HG03432 (cell line): ENCODE results near the gene PSMA6.
A peak's percentile ranks its signal among the peaks of the same experiment; 100 is the strongest.
"Not testable (repeated sequence)": the region's sequence is repeated elsewhere in the genome, so short reads cannot be mapped to it uniquely, and the experiment has no call there.

Source experiments
- ATAC-seq: cut with Tn5 transposase; IDR thresholded peaks from one replicate; pipeline ENCODE4 v1.9.1; 2021; ENCODE audit warnings: mild to moderate bottlenecking, moderate library complexity; ENCODE audit not compliant: unreplicated experiment

PSMA6 gene

DNA sequence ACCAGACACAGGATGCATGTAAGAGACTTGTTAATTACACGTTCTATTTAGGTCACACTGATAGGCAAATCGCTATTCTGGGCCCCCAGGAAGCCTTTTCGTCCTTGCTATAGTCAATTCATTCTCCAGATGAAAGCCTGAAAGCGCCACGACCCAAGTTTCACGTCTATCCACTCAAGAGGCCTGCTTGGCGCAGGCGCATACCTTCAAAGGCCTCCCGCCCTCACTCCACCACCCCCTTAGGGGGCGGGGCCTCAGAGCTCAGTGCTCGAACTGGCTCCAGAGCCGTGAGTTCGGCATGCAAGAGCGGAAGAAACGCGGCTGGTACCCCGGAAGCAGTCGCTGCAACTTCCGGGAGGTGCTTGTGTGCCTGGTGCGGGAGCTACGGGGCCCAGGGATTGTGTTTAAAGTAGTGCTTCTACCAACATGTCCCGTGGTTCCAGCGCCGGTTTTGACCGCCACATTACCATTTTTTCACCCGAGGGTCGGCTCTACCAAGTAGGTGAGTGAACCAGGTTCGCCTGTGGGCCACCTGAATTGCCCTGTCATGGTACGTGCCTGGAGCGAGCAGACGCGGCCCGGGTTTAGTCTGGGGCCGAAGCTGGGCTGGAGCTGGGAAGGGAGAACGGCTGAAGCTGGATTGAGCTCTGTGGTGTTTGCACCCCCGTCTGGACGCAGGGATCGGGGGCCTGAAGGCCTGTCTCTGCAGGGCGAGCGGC, at the start of gene PSMA6:
Gene PSMA6, plus strand, starts transcription at position 332 of the 719 bp plus-strand sequence. Its CDS starts 95 bp downstream, at position 427.
- peak; percentile 91 for ATAC-seq

DNA sequence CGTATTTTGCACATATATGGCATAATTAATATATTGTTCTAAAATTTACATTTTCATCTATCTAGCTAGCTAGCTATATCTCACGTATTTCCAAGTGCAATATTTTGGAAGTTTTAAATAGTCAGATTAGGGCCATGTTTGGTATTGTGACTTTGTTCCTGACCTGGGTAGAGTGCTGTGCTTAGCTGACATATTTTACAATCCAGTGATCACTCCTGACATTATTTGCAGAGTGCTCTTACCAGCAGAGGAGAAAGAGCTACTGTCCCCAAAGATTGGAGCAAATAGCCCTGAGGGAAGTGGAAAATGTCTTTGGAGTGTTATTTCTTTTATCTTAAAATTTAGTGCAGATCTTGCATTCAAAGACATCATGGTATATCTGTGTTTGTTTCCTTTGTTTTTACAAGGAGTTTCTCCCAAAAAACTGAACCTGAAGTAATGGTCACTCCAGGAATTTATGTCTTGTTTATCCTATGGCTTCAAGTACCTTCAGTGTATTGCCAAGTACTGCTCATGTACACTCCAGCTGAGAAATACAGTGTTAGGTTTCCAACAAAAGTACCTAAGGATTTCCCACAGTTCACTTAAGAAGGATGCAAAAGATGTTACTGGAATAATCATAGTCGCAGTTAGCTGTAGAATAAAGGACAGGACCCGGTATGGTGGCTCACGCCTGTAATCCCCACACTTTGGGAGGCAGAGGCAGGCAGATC, 49.4 kb upstream of the PSMA6 start:
- no peak for ATAC-seq

DNA sequence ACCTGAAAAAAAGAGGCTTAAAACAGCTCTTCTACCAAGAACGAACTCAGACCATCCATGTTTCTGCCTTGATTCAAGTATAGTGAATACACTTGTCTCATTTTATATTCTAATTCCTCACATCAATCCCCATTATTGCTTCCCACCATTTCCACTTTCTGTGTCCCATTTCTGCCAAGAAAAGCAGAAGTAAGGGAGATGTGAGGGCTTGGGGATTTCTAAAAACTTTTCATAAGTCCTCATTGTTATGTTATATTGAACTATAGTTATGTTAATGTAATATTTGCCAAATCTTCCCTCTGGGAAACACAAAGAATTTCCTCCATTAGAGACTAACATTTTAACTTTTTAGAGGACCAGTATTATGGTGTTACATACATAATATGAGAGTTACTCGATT, 48.2 kb upstream of the PSMA6 start:
- no peak for ATAC-seq

DNA sequence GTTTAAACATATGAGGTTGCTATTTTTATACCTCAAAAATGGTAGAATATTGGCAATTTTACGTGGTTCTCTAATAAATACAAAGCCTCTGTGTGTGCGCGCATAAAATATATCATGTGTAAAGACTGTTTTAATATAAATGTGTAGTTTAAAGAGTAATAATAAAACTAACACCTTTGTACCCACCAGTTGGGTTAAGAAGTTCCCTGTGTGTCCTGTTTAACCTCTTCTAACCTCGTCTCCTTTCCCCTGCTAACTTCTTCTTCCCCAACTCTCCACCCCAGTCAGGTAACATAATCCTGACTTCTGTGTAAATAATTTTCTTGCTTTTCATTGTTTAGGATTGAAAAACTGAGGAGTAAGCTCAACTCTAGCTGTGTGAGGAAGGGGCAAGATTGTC, 47.6 kb upstream of the PSMA6 start:
- no peak for ATAC-seq

DNA sequence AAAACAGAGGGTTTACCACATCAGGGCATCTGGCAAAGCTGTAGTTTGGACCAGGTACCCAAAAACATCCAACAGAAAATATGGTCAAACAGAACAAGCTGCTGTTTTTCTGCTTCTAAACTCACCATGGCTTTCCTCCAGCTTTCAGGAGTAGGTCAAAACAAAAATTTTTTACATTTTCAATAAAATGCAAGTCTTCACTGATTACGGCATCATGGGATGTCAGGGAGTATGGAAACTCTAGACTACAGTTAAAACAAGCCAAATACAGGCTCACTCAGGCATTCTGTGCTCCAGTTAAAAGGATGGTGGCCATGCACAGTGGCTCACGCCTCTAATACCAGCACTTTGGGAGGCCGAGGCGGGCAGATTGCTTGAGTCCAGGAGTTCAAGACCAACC, 47.1 kb upstream of the PSMA6 start:
- ATAC-seq, result no peak

DNA sequence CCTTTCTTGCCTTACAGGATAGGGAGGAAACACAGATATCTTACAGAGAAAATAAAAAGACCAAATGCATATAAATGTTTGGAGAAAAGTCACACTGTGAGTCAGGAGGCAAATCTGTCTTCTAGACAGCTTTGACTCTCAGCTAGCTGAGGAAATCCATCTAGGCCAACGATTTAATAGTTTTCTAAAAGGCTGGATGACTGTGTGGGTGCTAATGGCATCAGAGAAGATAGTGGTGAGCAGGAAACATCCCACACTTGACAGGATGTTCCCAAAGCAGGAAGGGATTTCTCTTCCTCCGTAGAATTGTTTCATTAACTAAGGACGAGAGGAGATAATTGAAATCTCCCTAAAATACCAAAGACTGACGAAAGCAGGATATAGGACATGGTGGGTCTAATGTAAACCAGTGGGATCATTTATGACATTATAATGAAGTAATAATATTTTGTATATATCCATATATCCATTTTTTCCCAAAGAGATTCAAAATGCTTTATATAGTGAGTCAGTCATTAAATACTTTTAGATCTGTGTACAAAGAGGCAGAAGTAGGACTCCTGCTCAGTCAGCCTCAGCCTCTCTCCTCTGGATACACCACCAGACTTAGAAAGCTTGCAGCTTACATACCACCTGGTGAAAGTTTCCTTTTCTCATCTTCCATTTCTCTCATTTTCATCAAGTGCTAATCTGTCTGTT, 44.3 kb upstream of the PSMA6 start:
- ATAC-seq, result no peak

DNA sequence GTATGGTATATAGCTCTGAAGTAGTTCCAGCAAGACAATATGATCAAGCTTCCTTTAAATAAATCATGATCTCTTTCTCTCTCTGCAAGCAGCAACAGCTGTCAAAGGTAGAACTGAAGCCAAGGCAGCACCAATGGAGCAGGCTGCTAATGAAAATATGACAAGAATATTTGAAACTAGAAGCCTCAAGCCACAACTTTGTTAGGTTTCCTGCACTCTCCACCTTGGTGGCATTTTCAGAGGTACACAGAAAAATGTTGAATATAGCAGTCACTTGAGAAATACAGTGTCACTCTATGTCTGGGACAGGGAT, 43.8 kb upstream of the PSMA6 start:
- peak; percentile 67 for ATAC-seq

DNA sequence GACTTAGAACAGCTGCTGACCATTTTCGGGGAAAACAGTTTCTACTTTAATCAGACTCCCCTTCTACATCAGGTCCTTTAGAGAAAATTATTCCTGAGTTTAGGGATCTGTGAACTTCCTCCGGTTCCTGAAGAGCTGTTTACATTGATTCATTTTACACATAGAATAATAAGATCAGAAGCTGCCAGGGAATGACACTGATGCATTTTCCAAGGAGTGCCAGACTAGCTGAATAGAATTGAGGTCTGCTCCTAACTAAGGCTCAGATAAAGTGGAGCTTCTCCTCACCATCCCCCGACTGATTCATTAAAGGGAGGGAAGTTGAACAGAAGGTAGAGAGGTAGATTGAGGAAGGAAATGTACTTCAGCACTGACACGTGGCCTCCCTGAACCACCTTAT, 41.9 kb upstream of the PSMA6 start:
- ATAC-seq, result no peak

DNA sequence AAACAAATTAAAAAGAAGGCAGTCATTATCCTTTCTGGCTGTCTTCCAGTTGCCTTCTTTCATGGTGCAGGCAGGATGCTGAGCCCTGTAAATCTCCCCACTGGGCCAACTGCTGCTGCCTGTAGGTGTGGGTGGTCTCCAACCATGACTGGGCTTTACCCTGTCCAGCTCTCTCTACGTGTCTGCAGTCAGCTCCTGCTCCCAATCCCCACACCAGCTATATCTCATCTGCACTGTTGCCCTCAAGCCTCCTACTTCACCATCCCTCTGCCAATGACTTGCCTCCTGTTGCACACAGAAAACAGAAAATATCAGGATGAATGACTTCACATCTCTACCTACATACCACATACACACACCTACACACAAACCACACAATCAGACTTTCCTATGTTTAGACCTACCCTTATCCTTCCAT, 39.7 kb upstream of the PSMA6 start:
- ATAC-seq, result no peak

DNA sequence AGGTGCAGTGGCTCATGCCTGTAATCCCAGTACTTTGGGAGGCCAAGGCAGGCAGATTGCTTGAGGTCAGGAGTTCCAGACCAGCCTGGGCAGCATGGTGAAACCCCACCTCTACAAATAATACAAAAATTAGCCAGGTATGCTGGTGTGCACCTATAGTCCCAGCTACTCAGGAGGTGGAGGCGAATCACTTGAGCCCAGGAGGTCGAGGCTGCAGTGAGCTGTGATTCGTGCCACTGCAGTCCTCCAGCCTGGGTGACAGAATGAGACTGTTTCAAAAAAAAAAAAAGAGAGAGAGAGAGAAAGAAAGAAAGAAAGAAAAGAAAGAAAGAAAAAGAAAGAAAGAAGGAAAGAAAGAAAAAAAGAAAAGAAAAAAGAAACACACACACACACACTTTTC, 39.1 kb upstream of the PSMA6 start:
- ATAC-seq, result not testable (repeated sequence)

DNA sequence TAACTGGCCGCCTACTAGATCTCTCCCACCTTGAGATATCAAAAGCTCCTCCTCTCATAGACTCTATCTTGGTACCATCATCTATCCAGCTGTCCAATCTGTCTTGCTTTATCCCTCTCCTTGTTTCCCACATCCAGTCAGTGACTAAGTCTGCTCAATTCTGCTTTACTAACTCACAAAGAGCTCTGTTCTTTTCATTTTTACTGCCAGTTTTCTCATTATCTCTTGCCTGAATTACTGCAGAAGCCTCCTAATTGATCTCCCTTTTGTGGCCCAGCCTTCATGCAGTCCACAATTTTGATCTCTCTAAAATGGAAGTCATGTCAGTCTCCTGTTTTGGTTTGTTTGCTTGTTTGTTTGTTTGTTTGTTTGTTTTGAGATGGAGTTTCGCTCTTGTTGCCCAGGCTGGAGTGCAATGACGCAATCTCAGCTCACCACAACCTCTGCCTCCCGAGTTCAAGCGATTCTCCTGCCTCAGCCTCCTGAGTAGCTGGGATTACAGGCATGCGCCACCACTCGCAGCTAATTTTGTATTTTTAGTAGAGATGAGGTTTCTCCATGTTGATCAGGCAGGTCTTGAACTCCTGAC, 38.1 kb upstream of the PSMA6 start:
- ATAC-seq, result not testable (repeated sequence)

DNA sequence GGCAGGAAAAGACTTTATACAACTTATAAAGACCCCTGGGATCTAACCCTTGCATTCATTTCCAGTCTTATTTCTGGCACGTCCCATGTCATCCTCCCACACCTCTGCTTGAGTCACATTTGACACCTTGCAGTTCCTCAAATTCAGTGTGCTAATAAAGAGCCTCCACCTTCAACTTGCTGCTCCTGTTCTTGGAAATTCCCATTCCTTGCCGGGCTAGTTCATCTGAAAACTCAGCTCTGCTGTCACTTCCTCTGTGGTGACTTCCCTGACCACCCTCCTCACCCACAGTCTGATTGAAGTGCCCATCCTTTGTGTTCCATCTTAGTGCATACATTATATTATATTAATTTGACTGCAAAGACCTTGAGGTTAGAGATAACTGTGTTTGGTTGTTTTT, 37.4 kb upstream of the PSMA6 start:
- no peak for ATAC-seq

DNA sequence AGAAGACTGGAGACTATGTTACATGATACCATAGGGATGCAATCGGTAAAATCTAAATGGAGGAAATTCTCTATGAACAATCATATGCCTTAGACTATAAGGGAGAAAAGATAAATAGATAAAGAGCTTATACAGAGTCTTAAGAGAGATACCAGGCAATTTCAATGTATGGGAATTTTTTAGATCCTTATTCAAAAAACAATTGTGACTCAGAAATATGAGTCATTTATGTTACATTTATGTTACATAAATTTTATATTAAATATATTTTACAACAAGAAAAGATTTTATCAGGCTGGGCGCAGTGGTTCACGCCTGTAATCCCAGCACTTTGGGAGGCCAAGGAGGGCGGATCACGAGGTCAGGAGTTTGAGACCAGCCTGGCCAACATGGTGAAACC, 36.5 kb upstream of the PSMA6 start:
- ATAC-seq, result no peak

DNA sequence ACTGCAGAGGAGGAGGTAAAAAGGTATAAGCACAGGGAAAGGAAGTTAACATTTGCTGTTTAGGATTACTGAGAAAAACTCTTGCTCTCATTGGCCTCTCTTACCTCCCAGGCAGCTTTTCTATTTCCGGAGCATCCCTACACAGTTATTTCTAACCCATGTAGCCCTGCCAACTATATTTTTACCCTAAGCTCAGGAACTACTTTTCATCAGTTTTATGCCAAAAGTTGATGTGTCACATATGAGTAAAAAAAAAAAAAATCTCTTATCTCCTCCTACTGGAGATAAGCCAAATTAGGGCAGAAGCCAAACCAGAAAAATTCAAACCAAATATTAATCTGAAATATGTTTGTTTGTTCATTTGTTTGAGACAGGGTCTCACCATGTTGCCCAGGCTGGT, 34.4 kb upstream of the PSMA6 start:
- ATAC-seq, result no peak

DNA sequence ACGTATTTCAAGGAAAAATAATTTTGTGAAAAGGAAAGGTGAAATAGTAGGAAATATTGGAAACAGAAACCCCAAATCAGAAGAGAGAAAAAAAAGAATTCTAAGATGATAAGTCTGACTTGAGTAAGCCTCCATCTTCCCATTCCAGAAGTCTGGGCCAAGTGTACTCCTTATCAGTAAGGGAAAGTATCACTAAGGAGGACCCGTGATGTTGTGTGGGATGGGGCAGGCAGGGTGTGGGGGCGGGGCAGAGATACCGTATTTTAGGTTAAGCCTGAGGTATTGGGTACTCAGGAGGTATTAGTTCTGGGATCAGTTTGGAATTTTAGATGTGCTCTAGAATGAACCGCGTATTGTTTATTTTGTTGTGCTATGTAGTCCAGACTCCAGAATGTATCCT, 33.8 kb upstream of the PSMA6 start:
- ATAC-seq, result no peak

DNA sequence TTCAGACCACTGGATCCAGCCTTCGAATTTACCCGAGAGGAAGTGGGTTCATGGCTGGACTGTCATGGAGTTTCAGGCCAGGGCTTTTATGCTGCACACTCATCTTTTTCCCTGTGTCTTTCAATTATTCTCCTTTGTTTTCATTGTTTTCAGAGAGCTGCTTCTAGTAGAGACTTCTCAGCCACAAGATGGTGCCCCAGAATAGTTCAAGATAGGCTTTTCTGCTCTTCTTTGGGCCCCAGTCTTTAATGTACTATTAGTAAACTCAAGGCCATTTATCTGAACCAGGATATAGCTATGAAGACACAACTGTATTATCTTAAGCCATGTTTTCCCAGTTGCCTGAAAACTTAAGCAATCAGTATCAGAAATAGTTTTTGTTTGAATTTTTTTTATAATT, 30.4 kb upstream of the PSMA6 start:
- ATAC-seq, result no peak

DNA sequence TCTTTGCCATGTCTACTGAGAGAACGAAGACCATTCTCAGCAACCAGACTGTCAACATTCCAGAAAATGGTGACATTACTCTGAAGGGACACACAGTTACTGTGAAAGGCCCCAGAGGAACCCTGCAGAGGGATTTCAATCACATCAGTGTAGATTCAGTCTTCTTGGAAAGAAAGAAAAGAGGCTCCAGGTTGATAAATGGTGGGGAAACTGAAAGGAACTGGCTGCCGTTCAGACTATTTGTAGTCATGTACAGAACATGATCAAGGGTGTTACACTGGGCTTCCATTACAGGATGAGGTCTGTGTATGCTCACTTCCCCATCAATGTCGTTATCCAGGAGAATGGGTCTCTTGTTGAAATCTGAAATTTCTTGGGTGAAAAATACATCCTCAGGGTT, 29.7 kb upstream of the PSMA6 start:
- ATAC-seq, result no peak

DNA sequence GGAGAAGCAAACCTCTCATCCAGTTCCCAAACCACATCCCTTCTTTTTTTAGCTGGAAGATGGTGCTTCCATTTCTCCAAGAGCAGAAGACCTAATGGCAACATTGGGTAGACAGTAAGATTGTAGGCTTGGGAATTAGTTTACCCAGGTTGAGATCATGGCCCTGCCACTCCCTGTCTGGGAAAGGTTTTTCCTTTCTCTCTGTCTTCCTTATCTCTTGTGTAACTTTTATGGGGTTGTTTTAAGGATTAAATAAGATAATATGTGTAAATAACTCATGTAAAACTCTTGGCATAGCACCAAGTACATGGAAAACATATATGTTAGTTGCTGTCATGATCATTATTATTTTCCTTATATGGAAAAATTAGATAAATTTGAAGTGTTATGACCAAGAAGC, 23.2 kb upstream of the PSMA6 start:
- no peak for ATAC-seq

DNA sequence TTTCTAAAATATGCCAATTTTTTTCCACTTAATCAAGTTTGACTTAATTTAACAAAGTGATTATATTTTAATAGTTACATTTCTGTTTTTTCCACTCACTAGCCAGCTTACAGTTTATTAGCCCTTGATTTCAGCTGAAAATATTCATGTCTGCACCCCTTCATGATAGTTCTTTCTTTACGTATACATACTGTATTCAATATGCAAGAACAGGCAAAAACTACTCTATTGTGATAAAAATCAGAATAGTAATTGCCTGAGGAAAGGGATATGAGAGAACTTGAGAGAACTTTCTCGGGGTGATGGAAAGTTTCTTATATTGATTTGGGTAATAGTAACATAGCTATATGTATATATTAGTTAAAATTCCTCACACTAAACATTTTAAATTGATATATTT, 17.4 kb upstream of the PSMA6 start:
- ATAC-seq, result no peak

DNA sequence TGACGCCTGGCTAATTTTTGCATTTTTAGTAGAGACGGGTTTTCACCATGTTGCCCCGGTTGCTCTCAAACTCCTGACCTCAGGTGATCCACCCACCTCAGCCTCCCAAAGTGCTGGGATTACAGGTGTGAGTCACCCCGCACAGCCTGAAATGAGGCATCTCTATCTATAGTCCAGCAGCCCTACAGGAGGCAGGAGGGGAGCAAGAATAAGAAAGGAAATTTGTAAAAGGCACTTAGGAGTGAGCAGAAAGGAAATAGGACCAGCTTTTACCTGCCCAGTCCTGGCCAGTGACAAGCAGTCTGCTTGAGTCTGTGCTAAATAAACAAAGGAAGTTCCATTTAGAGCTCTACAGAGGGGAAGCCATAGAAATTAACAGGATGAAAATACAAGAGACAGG, 15.0 kb upstream of the PSMA6 start:
- ATAC-seq, result no peak

DNA sequence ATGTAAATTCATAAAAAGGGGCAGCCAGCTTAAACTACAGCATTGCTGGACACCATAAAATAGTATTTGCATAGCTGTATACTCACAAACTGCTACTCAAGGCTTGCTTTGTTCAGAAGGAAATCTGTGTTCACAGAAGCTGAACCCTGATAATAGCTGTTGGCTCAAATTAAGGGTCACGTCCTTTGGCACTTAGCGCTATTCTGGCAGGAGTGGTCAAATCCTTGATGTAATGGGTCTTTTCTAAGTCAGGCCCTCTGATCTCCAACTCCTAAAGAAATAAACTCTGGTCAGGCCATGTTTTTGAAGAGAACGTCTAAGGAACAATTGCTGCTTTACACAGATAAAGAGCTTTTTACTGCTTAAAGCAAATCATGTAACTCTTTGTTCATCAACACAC, 12.8 kb upstream of the PSMA6 start:
- no peak for ATAC-seq

DNA sequence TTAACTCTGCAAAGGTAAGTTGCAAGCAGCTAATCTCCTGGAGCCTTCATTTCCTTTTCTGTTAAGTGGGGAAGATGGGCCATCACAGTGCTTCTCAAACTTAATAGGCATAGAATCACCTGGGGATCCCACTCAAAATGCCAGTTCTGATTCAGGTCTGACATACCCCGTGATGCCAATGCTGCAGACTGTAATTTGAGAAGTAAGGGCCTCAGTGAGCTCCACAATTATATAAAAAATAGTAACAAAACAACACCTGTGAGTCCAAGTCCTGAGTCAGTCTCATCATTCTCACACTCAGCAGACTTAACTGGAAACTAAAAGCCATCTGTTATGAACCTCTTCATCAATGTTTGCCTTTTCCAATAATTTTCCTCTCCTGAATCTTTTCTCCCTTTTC, 10.8 kb upstream of the PSMA6 start:
- ATAC-seq, result no peak
